ENCODE data around the gene RSKR. TPM values are rescaled to one million over a fixed set of nuclear protein-coding genes. Genes with fewer than 3 reads are reported as not detected.
A peak's percentile ranks its signal among the peaks of the same experiment; 100 is the strongest.
"Not testable (repeated sequence)": the region's sequence is repeated elsewhere in the genome, so short reads cannot be mapped to it uniquely, and the experiment has no call there.

RSKR gene
- total and polyA plus RNA-seq, 8 donors, result 2.2 to 6.9 (median 3.4) TPM

DNA sequence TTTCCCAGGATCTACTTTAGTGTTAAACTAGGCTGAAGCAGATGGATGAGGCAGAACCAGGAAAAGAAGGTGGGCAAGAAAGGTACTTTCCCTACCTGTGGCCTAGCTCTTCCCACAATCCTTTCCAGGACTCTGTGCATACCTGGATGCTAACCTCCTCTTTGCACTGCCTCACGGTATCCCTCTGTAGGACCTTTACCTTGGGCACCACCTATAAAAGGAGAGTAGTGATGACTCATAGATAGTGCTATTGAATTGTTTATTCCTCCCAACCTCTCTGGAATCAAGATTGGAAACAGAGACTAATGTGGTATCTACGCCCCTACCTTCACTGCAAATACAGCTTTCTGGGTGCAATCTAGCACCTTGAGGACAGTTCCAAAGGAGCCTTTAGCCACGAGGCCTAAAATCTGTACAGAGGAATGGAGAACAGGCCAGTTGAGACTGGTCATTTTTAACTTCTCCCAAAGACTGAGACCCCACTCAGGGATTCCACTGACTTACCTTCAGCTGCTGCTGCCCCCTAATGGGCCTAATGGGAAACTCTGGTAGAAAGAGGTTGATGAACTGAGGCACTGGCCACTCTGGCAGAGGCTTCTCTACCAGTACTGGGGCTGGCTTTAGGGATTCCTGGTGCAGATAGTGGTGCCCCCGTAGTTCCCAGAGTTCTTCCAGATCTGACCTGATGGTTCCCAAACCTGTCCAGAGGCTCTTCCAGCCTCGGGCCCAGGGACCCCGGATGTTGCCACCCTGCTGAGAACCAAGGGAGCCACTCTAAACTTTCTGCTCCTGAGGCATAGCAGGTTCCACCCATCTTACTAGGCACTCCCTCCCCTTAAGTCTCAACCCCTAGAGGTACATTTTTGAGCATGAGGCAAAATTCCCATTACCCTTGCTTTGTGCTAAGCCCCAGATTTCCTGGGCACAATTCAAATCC lies 781 bp downstream of the RSKR start:
- ATAC-seq (peak; percentile 46 to 72 (median 68)), FAIRE-seq (no peak), DNase-seq (peak in 1 of 6 donors; percentile 27)
- H3K36me3 ChIP-seq, result peaks cover 0 to 41% (median 29%) of the 10 kb centered on the region in 3 donors
- H3K27me3 ChIP-seq, result no peaks in the 10 kb centered on the region
- H3K27ac ChIP-seq, result no peak overlapping the region
- H3K4me1 ChIP-seq, result no peaks in the 10 kb centered on the region
- intact Hi-C loops (cut with DNase I), result loop anchor here in 1 of 3 donors (10.0 kb wide), 1 partner anchor 118 kb away; no protein-coding TSS in a partner anchor
- no peaks in the 10 kb centered on the region for H3K9me3 ChIP-seq
- WGBS, 2 donors, result 71 to 78% methylated on average over 6 of the region's 6 CpGs
- TF ChIP-seq, protein P1, sequence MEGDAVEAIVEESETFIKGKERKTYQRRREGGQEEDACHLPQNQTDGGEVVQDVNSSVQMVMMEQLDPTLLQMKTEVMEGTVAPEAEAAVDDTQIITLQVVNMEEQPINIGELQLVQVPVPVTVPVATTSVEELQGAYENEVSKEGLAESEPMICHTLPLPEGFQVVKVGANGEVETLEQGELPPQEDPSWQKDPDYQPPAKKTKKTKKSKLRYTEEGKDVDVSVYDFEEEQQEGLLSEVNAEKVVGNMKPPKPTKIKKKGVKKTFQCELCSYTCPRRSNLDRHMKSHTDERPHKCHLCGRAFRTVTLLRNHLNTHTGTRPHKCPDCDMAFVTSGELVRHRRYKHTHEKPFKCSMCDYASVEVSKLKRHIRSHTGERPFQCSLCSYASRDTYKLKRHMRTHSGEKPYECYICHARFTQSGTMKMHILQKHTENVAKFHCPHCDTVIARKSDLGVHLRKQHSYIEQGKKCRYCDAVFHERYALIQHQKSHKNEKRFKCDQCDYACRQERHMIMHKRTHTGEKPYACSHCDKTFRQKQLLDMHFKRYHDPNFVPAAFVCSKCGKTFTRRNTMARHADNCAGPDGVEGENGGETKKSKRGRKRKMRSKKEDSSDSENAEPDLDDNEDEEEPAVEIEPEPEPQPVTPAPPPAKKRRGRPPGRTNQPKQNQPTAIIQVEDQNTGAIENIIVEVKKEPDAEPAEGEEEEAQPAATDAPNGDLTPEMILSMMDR (IDR thresholded peaks at IDR 0.05), result peak in 3 of 4 donors; percentile 24 to 67 (median 38)
- H3K4me3 ChIP-seq, result no peak overlapping the region

- intact Hi-C loops (cut with DNase I), result loop anchor here in 1 of 3 donors (10.0 kb wide), 1 partner anchor 118 kb away; no protein-coding TSS in a partner anchor
- Histone ChIP-seq H3K4me3 (no peak overlapping the region), H3K9me3 (no peaks in the 10 kb centered on the region), H3K36me3 (peaks cover 0 to 34% (median 22%) of the 10 kb centered on the region in 3 donors), H3K4me1 (no peaks in the 10 kb centered on the region), H3K27ac (no peak overlapping the region), H3K27me3 (no peaks in the 10 kb centered on the region)
- TF ChIP-seq, protein P1 (IDR thresholded peaks at IDR 0.05), result no peak
- no peak for ATAC-seq
- no peak for FAIRE-seq
- WGBS, 2 donors, result 59 to 60% methylated on average over 2 of the region's 2 CpGs
- no peak for DNase-seq
Measured at GRCh38 chr17:28612531-28612930, 1.5 kb downstream of the RSKR start.

DNA sequence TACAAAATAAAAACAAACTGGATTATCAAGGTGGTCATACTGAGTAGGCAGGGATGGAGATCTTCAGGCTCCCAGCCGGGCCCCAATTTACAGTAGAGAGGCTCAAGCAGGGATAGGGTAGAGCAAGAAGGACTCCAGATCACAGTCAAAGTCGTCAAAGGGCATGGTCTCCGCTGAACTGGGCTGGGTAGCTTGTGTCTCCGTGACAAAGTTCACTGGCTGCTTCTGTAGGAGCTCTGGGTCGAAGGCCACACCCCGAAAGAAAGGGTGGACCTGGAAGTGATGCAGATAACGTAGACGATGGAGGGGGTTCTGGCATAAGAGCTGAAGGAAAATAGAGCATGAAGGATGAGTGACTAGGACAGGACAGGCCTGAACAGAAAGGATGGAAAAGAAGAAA lies 3.6 kb downstream of the RSKR start:
- no peaks in the 10 kb centered on the region for H3K27me3 ChIP-seq
- H3K27ac ChIP-seq, result no peak overlapping the region
- intact Hi-C loops (cut with DNase I), result loop anchor here in 1 of 3 donors (10.0 kb wide), 1 partner anchor 116 kb away; no protein-coding TSS in a partner anchor
- ATAC-seq (no peak), DNase-seq (no peak), FAIRE-seq (no peak)
- WGBS, 2 donors, result 77 to 80% methylated on average over 8 of the region's 8 CpGs
- no peaks in the 10 kb centered on the region for H3K9me3 ChIP-seq
- H3K4me3 ChIP-seq, result no peak overlapping the region
- TF ChIP-seq, protein P1 (IDR thresholded peaks at IDR 0.05), result no peak
- H3K36me3 ChIP-seq, result peaks cover 0 to 13% (median 4%) of the 10 kb centered on the region in 3 donors
- H3K4me1 ChIP-seq, result no peaks in the 10 kb centered on the region

DNA sequence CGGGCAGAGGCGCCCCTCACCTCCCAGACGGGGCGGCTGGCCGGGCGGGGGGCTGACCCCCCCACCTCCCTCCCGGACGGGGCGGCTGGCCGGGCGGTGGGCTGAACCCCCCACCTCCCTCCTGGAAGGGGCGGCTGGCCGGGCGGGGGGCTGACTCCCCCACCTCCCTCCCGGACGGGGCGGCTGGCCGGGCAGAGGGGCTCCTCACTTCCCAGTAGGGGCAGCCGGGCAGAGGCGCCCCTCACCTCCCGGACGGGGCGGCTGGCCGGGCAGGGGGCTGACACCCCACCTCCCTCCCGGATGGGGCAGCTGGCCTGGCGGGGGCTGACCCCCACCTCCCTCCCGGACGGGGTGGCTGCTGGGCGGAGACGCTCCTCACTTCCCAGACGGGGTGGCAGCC lies 10.0 kb downstream of the RSKR start:
- ATAC-seq, H3K4me3 ChIP-seq: not testable (repeated sequence)

GRCh38 chr17:28599311-28600184 lies 14.4 kb downstream of the RSKR start:
- Histone ChIP-seq H3K27me3 (no peaks in the 10 kb centered on the region), H3K27ac (peak overlapping the region; percentile 69 to 92 (median 84)), H3K36me3 (no peaks in the 10 kb centered on the region), H3K9me3 (no peaks in the 10 kb centered on the region), H3K4me3 (peak overlapping the region; percentile 52 to 63 (median 54)), H3K4me1 (peaks cover 0 to 11% (median 7%) of the 10 kb centered on the region in 3 donors)
- intact Hi-C loops (cut with DNase I), result no loop called here
- WGBS, 2 donors, result 7 to 9% methylated on average over 40 of the region's 40 CpGs
- TF ChIP-seq, protein P1 (IDR thresholded peaks at IDR 0.05), result no peak
- no peak for FAIRE-seq
- peak; percentile 60 to 76 (median 64) for ATAC-seq
- DNase-seq, result peak; percentile 48 to 79 (median 69)

More for the DNA sequence above, 10.0 kb downstream of the RSKR start:
- H3K9me3 ChIP-seq; DNase-seq; intact Hi-C loops (cut with DNase I); FAIRE-seq; H3K4me1 ChIP-seq; H3K27ac ChIP-seq; H3K36me3 ChIP-seq; H3K27me3 ChIP-seq: not testable (repeated sequence)
- WGBS, 2 donors, result 94% methylated on average over 13 to 29 of the region's 31 CpGs
